ENCODE data around the gene FNBP1L. TPM values are rescaled to one million over a fixed set of nuclear protein-coding genes. Genes with fewer than 3 reads are reported as not detected.
"Not testable (repeated sequence)": the region's sequence is repeated elsewhere in the genome, so short reads cannot be mapped to it uniquely, and the experiment has no call there.

FNBP1L gene
- total RNA-seq, 1 donor from 2014 or later: 40.6 TPM

GRCh38 chr1:93549131-93549530, 101.2 kb downstream of the FNBP1L start:
- intact Hi-C loops (cut with DNase I): no loop called here
- no peak for DNase-seq

GRCh38 chr1:93549811-93550210, 101.9 kb downstream of the FNBP1L start:
- peaks cover 31% of the 10 kb centered on the region for H3K4me1 ChIP-seq
- H3K36me3 ChIP-seq: peaks cover 28% of the 10 kb centered on the region
- no peaks in the 10 kb centered on the region for H3K27me3 ChIP-seq (ENCODE audit: low read depth)
- intact Hi-C loops (cut with DNase I): no loop called here
- H3K9me3 ChIP-seq: no peaks in the 10 kb centered on the region
- DNase-seq: no peak
- no peak overlapping the region for H3K27ac ChIP-seq
- H3K4me3 ChIP-seq: no peak overlapping the region
- no peak for TF ChIP-seq CTCF (IDR thresholded peaks at IDR 0.05)
- ATAC-seq: no peak

More at GRCh38 chr1:93549131-93549530, 101.2 kb downstream of the FNBP1L start:
- Histone ChIP-seq H3K4me1 (peaks cover 25% of the 10 kb centered on the region), H3K4me3 (no peak overlapping the region), H3K27ac (no peak overlapping the region), H3K9me3 (no peaks in the 10 kb centered on the region), H3K27me3 (ENCODE audit: low read depth) (no peaks in the 10 kb centered on the region), H3K36me3 (peaks cover 29% of the 10 kb centered on the region)
- ATAC-seq: no peak
- no peak for TF ChIP-seq CTCF (IDR thresholded peaks at IDR 0.05)

GRCh38 chr1:93552741-93553455, 105.0 kb downstream of the FNBP1L start:
- intact Hi-C loops (cut with DNase I): no loop called here
- ATAC-seq (peak; percentile 26 to 39), DNase-seq (no peak)
- Histone ChIP-seq H3K36me3 (peaks cover 20% of the 10 kb centered on the region), H3K9me3 (no peaks in the 10 kb centered on the region), H3K4me1 (peaks cover 45% of the 10 kb centered on the region), H3K4me3 (no peak overlapping the region), H3K27me3 (ENCODE audit: low read depth) (no peaks in the 10 kb centered on the region), H3K27ac (peak overlapping the region; percentile 46)
- no peak for TF ChIP-seq CTCF (IDR thresholded peaks at IDR 0.05)

- H3K27ac ChIP-seq: peak overlapping the region; percentile 54
- DNase-seq; H3K27me3 ChIP-seq (ENCODE audit: low read depth); intact Hi-C loops (cut with DNase I); H3K9me3 ChIP-seq; H3K4me3 ChIP-seq: not testable (repeated sequence)
- peaks cover 13% of the 10 kb centered on the region for H3K36me3 ChIP-seq
- peaks cover 45% of the 10 kb centered on the region for H3K4me1 ChIP-seq
- peak; percentile 84 for ATAC-seq
These were observed 106.1 kb downstream of the FNBP1L start for GRCh38 chr1:93553886-93554490.

- H3K9me3 ChIP-seq: peaks cover 4% of the 10 kb centered on the region
- H3K27ac ChIP-seq: peak overlapping the region; percentile 54
- H3K4me1 ChIP-seq: peaks cover 45% of the 10 kb centered on the region
- H3K4me3 ChIP-seq: no peak overlapping the region
- no peak for DNase-seq
- intact Hi-C loops (cut with DNase I): no loop called here
- peak; percentile 53 to 58 for ATAC-seq
- no peaks in the 10 kb centered on the region for H3K27me3 ChIP-seq (ENCODE audit: low read depth)
- peaks cover 9% of the 10 kb centered on the region for H3K36me3 ChIP-seq
- no peak for TF ChIP-seq CTCF (IDR thresholded peaks at IDR 0.05)
These were observed 107.3 kb downstream of the FNBP1L start for GRCh38 chr1:93554883-93555872.

All from lower lobe of right lung (tissue), 2 donors.